Measurements from ENCODE around the gene USP36.

Gene USP36

GRCh38 chr17:78884876-78885667, 44.5 kb upstream of the USP36 start:
- in situ Hi-C loops (cut with HindIII; ENCODE audit: low sequenced_read_pairs) = no loop called here
- no peak for DNase-seq (ENCODE audit: low read depth)
- no peak overlapping the region for H3K4me3 ChIP-seq (ENCODE audit: low read depth, low read length)
- no peak for TF ChIP-seq CTCF (IDR thresholded peaks at IDR 0.05; ENCODE audit: low read depth, low read length, missing control alignments)

- TF ChIP-seq CTCF (IDR thresholded peaks at IDR 0.05; ENCODE audit: low read depth, low read length, missing control alignments) = no peak
- no peak for DNase-seq (ENCODE audit: low read depth)
- peak overlapping the region; percentile 21 for H3K4me3 ChIP-seq (ENCODE audit: low read depth, low read length)
- in situ Hi-C loops (cut with HindIII; ENCODE audit: low sequenced_read_pairs) = no loop called here
These were observed 43.7 kb upstream of the USP36 start for GRCh38 chr17:78884148-78884825.

- peak; percentile 92 for DNase-seq (ENCODE audit: low read depth)
- TF ChIP-seq CTCF (IDR thresholded peaks at IDR 0.05; ENCODE audit: low read depth, low read length, missing control alignments) = no peak
- peak overlapping the region; percentile 21 for H3K4me3 ChIP-seq (ENCODE audit: low read depth, low read length)
- in situ Hi-C loops (cut with HindIII; ENCODE audit: low sequenced_read_pairs) = no loop called here
These were observed 43.0 kb upstream of the USP36 start for GRCh38 chr17:78883533-78884131.

GRCh38 chr17:78883089-78883532, 42.5 kb upstream of the USP36 start:
- TF ChIP-seq CTCF (IDR thresholded peaks at IDR 0.05; ENCODE audit: low read depth, low read length, missing control alignments) = no peak
- DNase-seq (ENCODE audit: low read depth) = no peak
- H3K4me3 ChIP-seq (ENCODE audit: low read depth, low read length) = peak overlapping the region; percentile 9
- in situ Hi-C loops (cut with HindIII; ENCODE audit: low sequenced_read_pairs) = no loop called here

- no peak for TF ChIP-seq CTCF (IDR thresholded peaks at IDR 0.05; ENCODE audit: low read depth, low read length, missing control alignments)
- in situ Hi-C loops (cut with HindIII; ENCODE audit: low sequenced_read_pairs) = no loop called here
- no peak for DNase-seq (ENCODE audit: low read depth)
- H3K4me3 ChIP-seq (ENCODE audit: low read depth, low read length) = no peak overlapping the region
These were observed 42.0 kb upstream of the USP36 start for GRCh38 chr17:78882540-78883088.

- no peak for TF ChIP-seq CTCF (IDR thresholded peaks at IDR 0.05; ENCODE audit: low read depth, low read length, missing control alignments)
- H3K4me3 ChIP-seq (ENCODE audit: low read depth, low read length) = no peak overlapping the region
- DNase-seq (ENCODE audit: low read depth) = peak; percentile 56
- in situ Hi-C loops (cut with HindIII; ENCODE audit: low sequenced_read_pairs) = no loop called here
These were observed 39.1 kb upstream of the USP36 start for GRCh38 chr17:78879635-78880186.
